ENCODE results near the gene SYTL3. TPM values are rescaled to one million over a fixed set of nuclear protein-coding genes. Genes with fewer than 3 reads are reported as not detected.

The SYTL3 gene
- total and polyA plus RNA-seq, 9 of the 15 experiments (the other 6 are each of a cell fraction or from before 2014, with no cell fraction given): 0.04 to 0.46 (median 0.17) TPM; not detected in 1

GRCh38 chr6:158729906-158730540, 80.2 kb downstream of the SYTL3 start (continued):
- TF ChIP-seq ZNF124 (CRISPR knock-in tag; IDR thresholded peaks at IDR 0.05) (no peak), NFIX (CRISPR knock-in tag; IDR thresholded peaks at IDR 0.05; ENCODE audit: low read depth) (no peak), SIRT6 (IDR thresholded peaks at IDR 0.05; ENCODE audit: low read depth, low read length) (no peak), CREB3L1 (IDR thresholded peaks at IDR 0.05; ENCODE audit: borderline replicate concordance, low read depth) (no peak), MGA (IDR thresholded peaks at IDR 0.05) (no peak), SPI1 (IDR thresholded peaks at IDR 0.05; ENCODE audit: borderline replicate concordance, low read depth, low read length) (0 out of 2 replicates have a peak, but pooled peaks have one; percentile 3), TRIM24 (IDR thresholded peaks at IDR 0.05) (peak in 1 of 2 experiments; percentile 19; a peak in 1 of 4 replicates), KAT7 (CRISPR knock-in tag; IDR thresholded peaks at IDR 0.05; ENCODE audit: borderline replicate concordance) (no peak), ZNF589 (CRISPR knock-in tag; IDR thresholded peaks at IDR 0.05; ENCODE audit: low read depth) (no peak), CBX3 (IDR thresholded peaks at IDR 0.05; ENCODE audit: borderline replicate concordance in 1 of 2, low read length in 2 of 2) (peak in 1 of 2 experiments; percentile 84; a peak in 1 of 3 replicates), PCBP2 (IDR thresholded peaks at IDR 0.05; ENCODE audit: low read depth, low read length, poor library complexity, severe bottlenecking) (no peak), HDAC2 (IDR thresholded peaks at IDR 0.05) (no peak), TRIM28 (IDR thresholded peaks at IDR 0.05) (peak; percentile 47; the same call in 1 of the 2 replicates)
- TF ChIP-seq, protein P1, sequence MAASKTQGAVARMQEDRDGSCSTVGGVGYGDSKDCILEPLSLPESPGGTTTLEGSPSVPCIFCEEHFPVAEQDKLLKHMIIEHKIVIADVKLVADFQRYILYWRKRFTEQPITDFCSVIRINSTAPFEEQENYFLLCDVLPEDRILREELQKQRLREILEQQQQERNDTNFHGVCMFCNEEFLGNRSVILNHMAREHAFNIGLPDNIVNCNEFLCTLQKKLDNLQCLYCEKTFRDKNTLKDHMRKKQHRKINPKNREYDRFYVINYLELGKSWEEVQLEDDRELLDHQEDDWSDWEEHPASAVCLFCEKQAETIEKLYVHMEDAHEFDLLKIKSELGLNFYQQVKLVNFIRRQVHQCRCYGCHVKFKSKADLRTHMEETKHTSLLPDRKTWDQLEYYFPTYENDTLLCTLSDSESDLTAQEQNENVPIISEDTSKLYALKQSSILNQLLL (CRISPR knock-in tag; IDR thresholded peaks at IDR 0.05; ENCODE audit: borderline replicate concordance): no peak

Data from K562 (cell line).